ENCODE measurements around the gene MPV17. TPM values are rescaled to one million over a fixed set of nuclear protein-coding genes. Genes with fewer than 3 reads are reported as not detected.

The MPV17 gene
- total and polyA plus RNA-seq, 9 of the 15 experiments (the other 6 are each of a cell fraction or from before 2014, with no cell fraction given): 54.7 to 140 (median 70.2) TPM

- TF ChIP-seq RNF219 (CRISPR knock-in tag; IDR thresholded peaks at IDR 0.05) (no peak), ZBTB33 (CRISPR knock-in tag; IDR thresholded peaks at IDR 0.05) (peak; percentile 31; the same call in 1 of the 2 replicates), SAFB2 (IDR thresholded peaks at IDR 0.05; ENCODE audit: borderline replicate concordance, low read depth, low read length, severe bottlenecking) (no peak), MECOM (CRISPR knock-in tag; IDR thresholded peaks at IDR 0.05) (peak; percentile 88), POLR3G (IDR thresholded peaks at IDR 0.05; ENCODE audit: extremely low read depth, insufficient read length, insufficient replicate concordance) (no peak), POLR2AphosphoS5 (IDR thresholded peaks at IDR 0.05; ENCODE audit: control insufficient read depth, insufficient read depth, low read depth, low read length) (peak; percentile 56; the same call in 1 of the 2 replicates), E2F3 (CRISPR knock-in tag; IDR thresholded peaks at IDR 0.05) (peak; percentile 70; the same call in 1 of the 2 replicates), ZBTB49 (CRISPR knock-in tag; IDR thresholded peaks at IDR 0.05; ENCODE audit: borderline replicate concordance) (0 out of 2 replicates have a peak, but pooled peaks have one; percentile 10), ARID3A (IDR thresholded peaks at IDR 0.05; ENCODE audit: borderline replicate concordance, low read depth, low read length) (no peak), SMAD1 (IDR thresholded peaks at IDR 0.05; ENCODE audit: low read depth, low read length, partially characterized antibody) (no peak), POLR2G (IDR thresholded peaks at IDR 0.05; ENCODE audit: low read depth, low read length) (0 out of 2 replicates have a peak, but pooled peaks have one; percentile 5), HNRNPLL (IDR thresholded peaks at IDR 0.05; ENCODE audit: low read depth, low read length, poor library complexity, severe bottlenecking) (no peak), BRCA1 (IDR thresholded peaks at IDR 0.05) (no peak), BRCA1 (CRISPR knock-in tag; IDR thresholded peaks at IDR 0.05) (no peak), CTCFL (IDR thresholded peaks at IDR 0.05; ENCODE audit: borderline replicate concordance, insufficient read depth, low read depth, low read length, poor library complexity, severe bottlenecking) (no peak)
These were observed 48.1 kb upstream of the MPV17 start (continued) for GRCh38 chr2:27370816-27371620.

Measured in K562 (cell line).